PC-9 (cell line): ENCODE measurements around the gene BMP2K.

Source experiments
- EZH2 ChIP-seq: fragments of 200-600 bp; sonication (generic); IDR thresholded peaks from 2 replicates; pipeline ENCODE4 v1.8.0; 2017; ENCODE audit warnings: antibody characterized with exemption, low read depth
- TF ChIP-seq, protein P1 (sequence below): fragments of 200-600 bp; sonication (generic); conservative IDR thresholded peaks from 2 replicates; pipeline ENCODE4 v1.6.1; 2017; ENCODE audit warnings: mixed run types, antibody characterized with exemption, mild to moderate bottlenecking, moderate library complexity

GRCh38 chr4:78737973-78738372, 38.2 kb upstream of the BMP2K start:
- TF ChIP-seq, protein P1, sequence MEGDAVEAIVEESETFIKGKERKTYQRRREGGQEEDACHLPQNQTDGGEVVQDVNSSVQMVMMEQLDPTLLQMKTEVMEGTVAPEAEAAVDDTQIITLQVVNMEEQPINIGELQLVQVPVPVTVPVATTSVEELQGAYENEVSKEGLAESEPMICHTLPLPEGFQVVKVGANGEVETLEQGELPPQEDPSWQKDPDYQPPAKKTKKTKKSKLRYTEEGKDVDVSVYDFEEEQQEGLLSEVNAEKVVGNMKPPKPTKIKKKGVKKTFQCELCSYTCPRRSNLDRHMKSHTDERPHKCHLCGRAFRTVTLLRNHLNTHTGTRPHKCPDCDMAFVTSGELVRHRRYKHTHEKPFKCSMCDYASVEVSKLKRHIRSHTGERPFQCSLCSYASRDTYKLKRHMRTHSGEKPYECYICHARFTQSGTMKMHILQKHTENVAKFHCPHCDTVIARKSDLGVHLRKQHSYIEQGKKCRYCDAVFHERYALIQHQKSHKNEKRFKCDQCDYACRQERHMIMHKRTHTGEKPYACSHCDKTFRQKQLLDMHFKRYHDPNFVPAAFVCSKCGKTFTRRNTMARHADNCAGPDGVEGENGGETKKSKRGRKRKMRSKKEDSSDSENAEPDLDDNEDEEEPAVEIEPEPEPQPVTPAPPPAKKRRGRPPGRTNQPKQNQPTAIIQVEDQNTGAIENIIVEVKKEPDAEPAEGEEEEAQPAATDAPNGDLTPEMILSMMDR: no peak
- TF ChIP-seq EZH2: no peak
